H9 (cell line): ENCODE results near the gene MTG1. TPM values are rescaled to one million over a fixed set of nuclear protein-coding genes. Genes with fewer than 3 reads are reported as not detected.

Source experiments
- DNase-seq: peaks from one replicate; pipeline ENCODE4 v3.0.0-alpha.2; 2017
- H2AFZ ChIP-seq: one replicate; pipeline ENCODE4 v1.6.1; 2013; ENCODE audit warnings: mild to moderate bottlenecking, low read length, control low read depth, moderate library complexity
- H2AK5ac ChIP-seq: 2 replicates; pipeline ENCODE4 v1.6.1; 2013; ENCODE audit warnings: low read length, control low read depth, mixed read lengths; ENCODE audit not compliant: insufficient read length
- H2BK120ac ChIP-seq: one replicate; pipeline ENCODE4 v1.6.1; 2013; ENCODE audit warnings: low read depth, mild to moderate bottlenecking, low read length, control low read depth, inconsistent platforms; ENCODE audit not compliant: poor library complexity, severe bottlenecking
- H2BK12ac ChIP-seq: 2 replicates; pipeline ENCODE4 v1.6.1; 2013; ENCODE audit warnings: low read length, control low read depth, mixed read lengths, low read depth; ENCODE audit not compliant: insufficient read length
- H2BK15ac ChIP-seq: 2 replicates; pipeline ENCODE4 v1.6.1; 2013; ENCODE audit warnings: low read depth, low read length, control low read depth
- H2BK20ac ChIP-seq: one replicate; pipeline ENCODE4 v1.6.1; 2013; ENCODE audit warnings: low read depth, mild to moderate bottlenecking, low read length, control low read depth, inconsistent platforms; ENCODE audit not compliant: poor library complexity, severe bottlenecking
- H2BK5ac ChIP-seq: 2 replicates; pipeline ENCODE4 v1.6.1; 2013; ENCODE audit warnings: low read length, control low read depth, mixed read lengths; ENCODE audit not compliant: insufficient read length
- H3K14ac ChIP-seq: 2 replicates; pipeline ENCODE4 v1.6.1; 2013; ENCODE audit warnings: low read length, control low read depth; ENCODE audit not compliant: insufficient read depth
- H3K18ac ChIP-seq: 2 replicates; pipeline ENCODE4 v1.6.1; 2013; ENCODE audit warnings: low read depth, mild to moderate bottlenecking, mixed read lengths, low read length, control low read depth; ENCODE audit not compliant: insufficient read length
- H3K23ac ChIP-seq: 2 replicates; pipeline ENCODE4 v1.6.1; 2013; ENCODE audit warnings: low read length, control low read depth, mixed read lengths, low read depth; ENCODE audit not compliant: insufficient read length
- H3K23me2 ChIP-seq: 2 replicates; pipeline ENCODE4 v1.6.1; 2013; ENCODE audit warnings: low read depth, mild to moderate bottlenecking, mixed read lengths, low read length, control low read depth; ENCODE audit not compliant: insufficient read length, poor library complexity, severe bottlenecking
- H3K27ac ChIP-seq: 2 replicates; pipeline ENCODE4 v1.5.1; 2013; ENCODE audit warnings: low read length, control low read depth, mixed read lengths, low read depth; ENCODE audit not compliant: insufficient read length
- H3K27me3 ChIP-seq: 2 replicates; pipeline ENCODE4 v1.6.1; 2013; ENCODE audit warnings: low read length, control low read depth, inconsistent platforms; ENCODE audit not compliant: insufficient read depth
- H3K4ac ChIP-seq: 2 replicates; pipeline ENCODE4 v1.6.1; 2013; ENCODE audit warnings: low read depth, mild to moderate bottlenecking, control low read depth, inconsistent platforms, low read length, moderate library complexity
- H3K4me1 ChIP-seq: 2 replicates; pipeline ENCODE4 v1.6.1; 2013; ENCODE audit warnings: low read length, control low read depth, inconsistent platforms; ENCODE audit not compliant: insufficient read depth
- H3K4me2 ChIP-seq: 2 replicates; pipeline ENCODE4 v1.6.1; 2013; ENCODE audit warnings: low read length, control low read depth, mixed read lengths; ENCODE audit not compliant: insufficient read length, insufficient read depth
- H3K56ac ChIP-seq: 2 replicates; pipeline ENCODE4 v1.6.1; 2013; ENCODE audit warnings: low read depth, mild to moderate bottlenecking, mixed read lengths, low read length, control low read depth; ENCODE audit not compliant: insufficient read length
- H3K79me1 ChIP-seq: 2 replicates; pipeline ENCODE4 v1.6.1; 2013; ENCODE audit warnings: low read depth, mild to moderate bottlenecking, moderate library complexity, low read length, control low read depth, inconsistent platforms; ENCODE audit not compliant: insufficient read depth, poor library complexity, severe bottlenecking
- H3K79me2 ChIP-seq: 2 replicates; pipeline ENCODE4 v1.6.1; 2013; ENCODE audit warnings: low read length, control low read depth, inconsistent platforms; ENCODE audit not compliant: insufficient read depth
- H3K9ac ChIP-seq: 2 replicates; pipeline ENCODE4 v1.6.1; 2013; ENCODE audit warnings: low read length, control low read depth, mixed read lengths; ENCODE audit not compliant: insufficient read length; ENCODE audit errors: extremely low read depth
- H3K9me3 ChIP-seq: one replicate; pipeline ENCODE4 v1.6.1; 2013; ENCODE audit warnings: low read depth, low read length, inconsistent platforms; ENCODE audit not compliant: control insufficient read depth
- H3T11ph ChIP-seq: one replicate; pipeline ENCODE4 v1.6.1; 2013; ENCODE audit warnings: mild to moderate bottlenecking, low read length, control low read depth, inconsistent platforms
- H4K20me1 ChIP-seq: one replicate; pipeline ENCODE4 v1.6.1; 2013; ENCODE audit not compliant: control insufficient read depth, insufficient read length, insufficient read depth
- H4K5ac ChIP-seq: 2 replicates; pipeline ENCODE4 v1.6.1; 2013; ENCODE audit warnings: low read depth, mild to moderate bottlenecking, mixed read lengths, low read length, control low read depth; ENCODE audit not compliant: insufficient read length
- H4K8ac ChIP-seq: replicated peaks from 2 replicates; pipeline ENCODE4 v1.6.1; 2013; ENCODE audit warnings: low read length, control low read depth, mixed read lengths, low read depth; ENCODE audit not compliant: insufficient read length
- H4K91ac ChIP-seq: 2 replicates; pipeline ENCODE4 v1.6.1; 2013; ENCODE audit warnings: low read depth, mild to moderate bottlenecking, moderate library complexity, mixed read lengths, low read length, control low read depth; ENCODE audit not compliant: insufficient read length
- H3K27ac Mint-ChIP-seq, 3 experiments: 2 replicates in 2 of 3; 3 replicates in 1 of 3; pipeline ENCODE4 v1.8.0; 2020 to 2021; ENCODE audit warnings: mixed read lengths in 3 of 3, mild to moderate bottlenecking in 1 of 3, moderate library complexity in 1 of 3
- H3K27me3 Mint-ChIP-seq: 2 replicates; pipeline ENCODE4 v1.8.0; 2021; ENCODE audit warnings: low read depth, mild to moderate bottlenecking, moderate library complexity, mixed read lengths
- H3K36me3 Mint-ChIP-seq, 3 experiments: 2 replicates in 2 of 3; 3 replicates in 1 of 3; pipeline ENCODE4 v1.8.0; 2020 to 2021; ENCODE audit warnings: low read depth in 3 of 3, mixed read lengths in 3 of 3; ENCODE audit not compliant: insufficient read depth in 1 of 3
- H3K4me1 Mint-ChIP-seq, 2 experiments: 2 replicates each; pipeline ENCODE4 v1.8.0; 2020; ENCODE audit warnings: mixed read lengths in 2 of 2
- H3K4me3 Mint-ChIP-seq, 2 experiments: 2 replicates in 1 of 2; 3 replicates in 1 of 2; pipeline ENCODE4 v1.8.0; 2020 to 2021; ENCODE audit warnings: mild to moderate bottlenecking in 2 of 2, mixed read lengths in 2 of 2, moderate library complexity in 1 of 2
- H3K9me3 Mint-ChIP-seq, 2 experiments: 2 replicates in 1 of 2; 3 replicates in 1 of 2; pipeline ENCODE4 v1.8.0; 2020; ENCODE audit warnings: mild to moderate bottlenecking in 2 of 2, mixed read lengths in 2 of 2, moderate library complexity in 1 of 2
- CTCF ChIP-seq: fragments of 200-600 bp; sonication (generic); conservative IDR thresholded peaks from 3 replicates; pipeline ENCODE4 v1.8.0; 2021; ENCODE audit warnings: antibody characterized with exemption, mild to moderate bottlenecking
- WGBS: extraction: QIAGEN DNeasy Blood & Tissue Kit; methylation state at CpG from one replicate; pipeline ENCODE4 v1.1.7; 2013; ENCODE audit warnings: missing lambda C conversion rate, low lambda C conversion rate, mixed read lengths; ENCODE audit not compliant: insufficient read length; ENCODE audit errors: extremely low coverage; 5-methylcytosine and 5-hydroxymethylcytosine counted together
- total RNA-seq: library from RNA; stranded (reverse); gene quantifications from 2 replicates; pipeline ENCODE4 v1.2.1, GENCODE V29; 2021

MTG1 gene
- total RNA-seq, 1 experiment from 2014 or later = 65.3 TPM

GRCh38 chr10:133452453-133452852, 58.5 kb downstream of the MTG1 start:
- Histone ChIP-seq H3K4me1 (no peaks in the 10 kb centered on the region), H3K4ac (no peak overlapping the region), H2BK20ac (no peak overlapping the region), H3K9me3 (peaks cover 81% of the 10 kb centered on the region), H3K9ac (no peak overlapping the region), H3K18ac (no peak overlapping the region), H4K8ac (no peak overlapping the region), H4K91ac (no peak overlapping the region), H3K56ac (no peak overlapping the region), H2BK120ac (no peak overlapping the region), H4K5ac (no peak overlapping the region), H3K4me2 (no peak overlapping the region), H3K14ac (no peak overlapping the region), H3T11ph (no peak overlapping the region), H2AK5ac (no peak overlapping the region), H3K27ac (no peak overlapping the region), H2AFZ (no peak overlapping the region), H3K27me3 (no peaks in the 10 kb centered on the region), H2BK12ac (no peak overlapping the region), H3K23ac (no peak overlapping the region), H3K23me2 (no peaks in the 10 kb centered on the region), H2BK15ac (no peak overlapping the region), H2BK5ac (no peak overlapping the region), H4K20me1 (no peaks in the 10 kb centered on the region), H3K79me2 (no peaks in the 10 kb centered on the region), H3K79me1 (no peaks in the 10 kb centered on the region)
- no CpG with 5 or more reads among the region's 4 CpGs for WGBS
- Mint-ChIP-seq H3K9me3 (peaks cover 86 to 100% of the 10 kb centered on the region in 2 experiments), H3K27ac (no peak overlapping the region), H3K4me1 (no peaks in the 10 kb centered on the region), H3K4me3 (no peak overlapping the region), H3K36me3 (peaks cover 0 to 30% (median 7%) of the 10 kb centered on the region in 3 experiments; a peak in 4 of 7 replicates), H3K27me3 (peaks cover 6% of the 10 kb centered on the region)
- no peak for DNase-seq
- no peak for TF ChIP-seq CTCF
